Activated T-helper 2 cell treated with anti-CD3 and anti-CD28 coated beads, Interferon-gamma antibody, Interleukin-2, Interleukin-4, amounts not matched to agents 10 μg/mL and 5 μg/mL and 100 μg/mL, durations not matched to agents 14 hours and 24 hours and 36 hours (primary cell): ENCODE data around the gene KRT13. TPM values are rescaled to one million over a fixed set of nuclear protein-coding genes. Genes with fewer than 3 reads are reported as not detected.

Experiments used
- DNase-seq: peaks from one replicate; pipeline ENCODE4 v3.0.0; 2021; ENCODE audit warnings: low spot score
- H3K27ac Mint-ChIP-seq: one replicate; pipeline ENCODE4 v1.8.0; 2021; ENCODE audit warnings: mixed read lengths
- H3K27me3 Mint-ChIP-seq: one replicate; pipeline ENCODE4 v1.8.0; 2021; ENCODE audit warnings: low read depth, mixed read lengths
- H3K36me3 Mint-ChIP-seq: one replicate; pipeline ENCODE4 v1.8.0; 2021; ENCODE audit warnings: low read depth, mixed read lengths
- H3K4me1 Mint-ChIP-seq: one replicate; pipeline ENCODE4 v1.8.0; 2021; ENCODE audit warnings: low read depth, mixed read lengths
- H3K4me3 Mint-ChIP-seq: one replicate; pipeline ENCODE4 v1.8.0; 2021; ENCODE audit warnings: low read depth, mild to moderate bottlenecking, moderate library complexity, mixed read lengths
- H3K9me3 Mint-ChIP-seq: one replicate; pipeline ENCODE4 v1.8.0; 2021; ENCODE audit warnings: mixed read lengths
- intact Hi-C: fragments of 100-400 bp; cut with micrococcal nuclease; formaldehyde crosslinking; loops from one replicate; pipeline ENCODE4 v1.15.1; 2023
- total RNA-seq: library from RNA; stranded (reverse); gene quantifications from 2 replicates; pipeline ENCODE4 v1.2.3, GENCODE V29; 2022

Gene KRT13
- total RNA-seq, 1 donor from 2014 or later, result not detected

- no peak overlapping the region for H3K4me3 Mint-ChIP-seq
- H3K9me3 Mint-ChIP-seq, result no peaks in the 10 kb centered on the region
- H3K27ac Mint-ChIP-seq, result no peak overlapping the region
- no peaks in the 10 kb centered on the region for H3K4me1 Mint-ChIP-seq
- H3K27me3 Mint-ChIP-seq, result no peaks in the 10 kb centered on the region
- intact Hi-C loops, result no loop called here
- no peaks in the 10 kb centered on the region for H3K36me3 Mint-ChIP-seq
- no peak for DNase-seq
These were observed 5.7 kb upstream of the KRT13 start for GRCh38 chr17:41511116-41511515.

DNA sequence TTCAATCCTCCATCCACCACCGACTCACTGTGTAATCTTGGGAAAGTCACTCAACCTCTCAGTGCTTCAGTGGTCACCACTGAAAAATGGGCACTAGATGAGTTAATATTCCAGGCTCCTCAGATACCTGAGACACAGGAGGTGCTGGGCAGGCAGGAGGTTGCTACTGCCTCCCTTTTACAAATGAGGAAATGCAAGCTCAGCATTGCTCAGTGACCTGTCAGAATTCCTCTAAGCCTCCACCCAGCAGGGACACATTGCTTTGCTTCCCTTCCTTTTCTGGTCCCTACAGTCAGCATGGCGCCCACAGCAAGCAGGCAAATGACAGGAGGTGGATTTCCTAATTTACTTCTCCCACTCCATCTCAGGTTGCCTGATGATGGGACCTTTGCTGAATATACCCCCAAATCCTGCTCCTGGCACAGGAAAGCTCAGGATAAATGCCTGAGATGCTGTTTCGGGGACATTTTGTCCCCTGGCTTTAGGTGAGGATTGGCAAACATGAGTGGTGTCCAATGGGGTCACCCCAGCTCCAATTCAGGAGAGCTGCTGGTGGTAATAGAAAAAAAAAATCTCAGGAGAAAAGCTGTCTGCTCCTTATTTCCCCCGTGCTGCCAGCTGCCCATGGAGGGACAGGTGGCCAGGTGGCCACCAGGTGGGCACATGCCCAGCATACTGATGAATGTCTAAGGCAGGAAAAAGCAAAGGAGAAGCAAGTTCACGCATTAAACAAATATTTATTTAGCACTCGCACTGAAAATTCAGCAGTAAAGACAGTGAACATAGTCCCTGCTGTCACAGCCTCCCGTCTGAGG lies 5.0 kb upstream of the KRT13 start:
- Mint-ChIP-seq H3K27ac (no peak overlapping the region), H3K9me3 (no peaks in the 10 kb centered on the region), H3K36me3 (no peaks in the 10 kb centered on the region), H3K27me3 (no peaks in the 10 kb centered on the region), H3K4me3 (no peak overlapping the region), H3K4me1 (no peaks in the 10 kb centered on the region)
- DNase-seq, result no peak
- intact Hi-C loops, result no loop called here

DNA sequence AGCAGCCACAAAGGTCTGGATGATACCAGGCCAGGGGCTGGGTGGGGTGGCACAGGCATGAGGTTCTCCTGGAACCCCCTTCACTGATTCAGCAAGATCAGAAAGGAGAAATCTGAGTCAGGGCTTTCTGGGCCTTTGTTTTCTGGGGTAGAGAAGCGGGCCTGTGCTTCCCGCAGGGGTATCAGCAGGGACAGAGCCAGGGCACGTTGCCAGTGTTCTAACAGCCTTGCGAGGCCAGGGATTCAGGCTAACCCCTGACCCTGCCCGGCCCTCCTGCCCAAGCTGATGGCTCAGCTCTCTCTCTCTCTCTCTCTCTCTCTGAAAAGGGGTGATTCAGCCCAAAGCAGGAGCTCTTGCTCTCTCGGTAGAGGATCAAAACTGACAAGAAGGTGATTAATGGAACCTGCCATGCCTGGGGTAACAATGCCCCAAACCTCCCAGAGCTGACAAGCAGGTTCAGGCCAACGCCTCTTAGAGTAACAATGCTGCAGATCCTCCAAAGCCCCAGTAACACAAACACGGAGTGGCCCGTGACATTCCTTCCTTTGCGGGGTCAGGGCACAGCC lies 2.0 kb upstream of the KRT13 start:
- H3K9me3 Mint-ChIP-seq, result no peaks in the 10 kb centered on the region
- no peak for DNase-seq
- H3K4me3 Mint-ChIP-seq, result no peak overlapping the region
- H3K27me3 Mint-ChIP-seq, result no peaks in the 10 kb centered on the region
- H3K36me3 Mint-ChIP-seq, result no peaks in the 10 kb centered on the region
- intact Hi-C loops, result no loop called here
- H3K27ac Mint-ChIP-seq, result no peak overlapping the region
- H3K4me1 Mint-ChIP-seq, result no peaks in the 10 kb centered on the region

- no peaks in the 10 kb centered on the region for H3K4me1 Mint-ChIP-seq
- no peaks in the 10 kb centered on the region for H3K36me3 Mint-ChIP-seq
- H3K27me3 Mint-ChIP-seq, result no peaks in the 10 kb centered on the region
- intact Hi-C loops, result no loop called here
- no peak overlapping the region for H3K4me3 Mint-ChIP-seq
- DNase-seq, result no peak
- no peak overlapping the region for H3K27ac Mint-ChIP-seq
- H3K9me3 Mint-ChIP-seq, result no peaks in the 10 kb centered on the region
These were observed 676 bp upstream of the KRT13 start for GRCh38 chr17:41505809-41506767.

- Mint-ChIP-seq H3K9me3 (no peaks in the 10 kb centered on the region), H3K27me3 (no peaks in the 10 kb centered on the region), H3K27ac (no peak overlapping the region), H3K36me3 (no peaks in the 10 kb centered on the region), H3K4me1 (peaks cover 2% of the 10 kb centered on the region), H3K4me3 (no peak overlapping the region)
- intact Hi-C loops, result no loop called here
- no peak for DNase-seq
These were observed 1.0 kb downstream of the KRT13 start for GRCh38 chr17:41504246-41504977.

- H3K36me3 Mint-ChIP-seq, result no peaks in the 10 kb centered on the region
- DNase-seq, result no peak
- H3K9me3 Mint-ChIP-seq, result no peaks in the 10 kb centered on the region
- H3K27ac Mint-ChIP-seq, result no peak overlapping the region
- intact Hi-C loops, result no loop called here
- no peak overlapping the region for H3K4me3 Mint-ChIP-seq
- peaks cover 2% of the 10 kb centered on the region for H3K4me1 Mint-ChIP-seq
- H3K27me3 Mint-ChIP-seq, result no peaks in the 10 kb centered on the region
These were observed 2.2 kb downstream of the KRT13 start for GRCh38 chr17:41503202-41503601.

DNA sequence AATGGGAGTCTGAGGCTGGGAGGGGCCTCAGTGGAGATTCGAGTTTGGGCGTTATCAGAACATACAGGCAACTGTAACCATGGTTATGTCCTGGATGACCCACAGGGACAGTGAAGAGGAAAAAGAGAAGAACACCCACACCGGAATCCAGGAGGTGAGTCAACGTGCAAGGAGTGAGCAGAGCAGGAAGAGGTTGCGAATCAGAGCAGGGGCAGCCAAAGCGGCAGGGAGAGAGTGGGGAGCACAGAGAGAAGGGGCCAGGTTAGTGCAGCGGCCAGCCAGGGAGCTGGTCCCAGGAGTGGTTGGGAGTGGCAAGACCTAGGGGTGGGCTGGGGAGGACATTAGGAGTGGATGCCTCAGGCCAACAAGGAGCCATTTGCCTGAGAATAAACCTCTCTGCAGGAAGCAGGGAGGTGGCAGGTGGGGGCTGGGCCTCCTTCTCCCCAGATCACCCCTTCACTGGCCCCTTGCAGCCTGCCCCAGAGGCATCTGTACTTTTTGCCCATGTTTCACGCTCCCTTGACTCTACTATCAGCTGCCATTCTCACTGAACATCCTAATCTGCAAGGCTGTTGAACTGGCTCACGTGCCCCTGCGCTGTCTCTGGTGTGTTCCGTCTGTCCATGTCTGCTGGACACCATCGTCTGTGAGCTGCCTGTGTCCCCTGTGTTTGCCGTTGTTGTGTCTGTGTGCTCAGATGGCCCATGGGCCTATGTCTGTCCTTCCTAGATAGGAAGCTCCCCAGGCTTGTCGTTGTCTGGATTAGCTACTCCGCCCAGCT lies 5.1 kb downstream of the KRT13 start:
- intact Hi-C loops, result no loop called here

DNA sequence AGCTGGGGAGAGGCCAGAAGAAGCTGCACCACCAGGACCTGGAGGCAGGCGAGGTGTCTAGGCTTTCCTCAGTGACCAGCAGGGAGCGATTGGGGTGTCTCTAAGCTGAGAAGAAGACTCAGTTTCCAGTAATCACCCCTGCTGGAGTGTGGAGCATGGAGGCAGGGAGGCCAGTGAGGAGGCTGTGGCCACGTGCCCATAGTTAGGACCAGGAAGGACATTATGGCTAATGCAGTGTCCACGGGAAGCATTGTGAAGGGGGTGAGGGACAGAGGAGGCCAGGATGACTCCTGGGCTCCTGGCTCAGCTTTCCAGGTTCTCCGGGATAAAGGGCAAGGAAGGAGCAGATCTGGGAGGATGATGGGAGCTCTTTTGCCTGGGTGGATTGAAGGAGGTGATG lies 5.7 kb downstream of the KRT13 start:
- H3K9me3 Mint-ChIP-seq, result no peaks in the 10 kb centered on the region
- no peak overlapping the region for H3K4me3 Mint-ChIP-seq
- H3K4me1 Mint-ChIP-seq, result peaks cover 7% of the 10 kb centered on the region
- H3K27ac Mint-ChIP-seq, result no peak overlapping the region
- H3K27me3 Mint-ChIP-seq, result no peaks in the 10 kb centered on the region
- DNase-seq, result no peak
- H3K36me3 Mint-ChIP-seq, result no peaks in the 10 kb centered on the region
- intact Hi-C loops, result no loop called here

More for the DNA sequence above, 5.1 kb downstream of the KRT13 start:
- peaks cover 7% of the 10 kb centered on the region for H3K4me1 Mint-ChIP-seq
- no peak overlapping the region for H3K4me3 Mint-ChIP-seq
- H3K27me3 Mint-ChIP-seq, result no peaks in the 10 kb centered on the region
- H3K36me3 Mint-ChIP-seq, result no peaks in the 10 kb centered on the region
- no peak overlapping the region for H3K27ac Mint-ChIP-seq
- DNase-seq, result no peak
- no peaks in the 10 kb centered on the region for H3K9me3 Mint-ChIP-seq

DNA sequence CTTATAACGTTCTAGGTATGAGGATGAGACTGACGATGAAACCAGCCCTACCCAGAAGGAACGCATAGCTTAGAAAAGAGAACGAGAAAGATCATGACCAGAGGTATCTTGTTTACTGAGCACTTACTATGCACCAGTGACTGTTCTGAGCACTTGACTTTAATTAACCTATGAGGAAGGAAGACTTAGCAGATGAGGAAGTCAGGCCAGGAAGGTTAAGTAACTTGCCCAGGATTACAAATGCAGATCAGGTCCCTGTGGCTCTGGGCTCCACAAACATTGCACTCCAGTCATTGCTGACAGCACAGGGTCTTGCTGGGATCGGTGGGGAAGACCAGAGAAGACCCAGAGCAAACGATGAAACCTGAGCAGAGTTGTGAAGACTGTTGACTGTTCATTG lies 7.1 kb downstream of the KRT13 start:
- no peak overlapping the region for H3K27ac Mint-ChIP-seq
- no peak overlapping the region for H3K4me3 Mint-ChIP-seq
- peaks cover 7% of the 10 kb centered on the region for H3K4me1 Mint-ChIP-seq
- DNase-seq, result no peak
- H3K27me3 Mint-ChIP-seq, result no peaks in the 10 kb centered on the region
- H3K9me3 Mint-ChIP-seq, result no peaks in the 10 kb centered on the region
- H3K36me3 Mint-ChIP-seq, result no peaks in the 10 kb centered on the region
- intact Hi-C loops, result no loop called here

DNA sequence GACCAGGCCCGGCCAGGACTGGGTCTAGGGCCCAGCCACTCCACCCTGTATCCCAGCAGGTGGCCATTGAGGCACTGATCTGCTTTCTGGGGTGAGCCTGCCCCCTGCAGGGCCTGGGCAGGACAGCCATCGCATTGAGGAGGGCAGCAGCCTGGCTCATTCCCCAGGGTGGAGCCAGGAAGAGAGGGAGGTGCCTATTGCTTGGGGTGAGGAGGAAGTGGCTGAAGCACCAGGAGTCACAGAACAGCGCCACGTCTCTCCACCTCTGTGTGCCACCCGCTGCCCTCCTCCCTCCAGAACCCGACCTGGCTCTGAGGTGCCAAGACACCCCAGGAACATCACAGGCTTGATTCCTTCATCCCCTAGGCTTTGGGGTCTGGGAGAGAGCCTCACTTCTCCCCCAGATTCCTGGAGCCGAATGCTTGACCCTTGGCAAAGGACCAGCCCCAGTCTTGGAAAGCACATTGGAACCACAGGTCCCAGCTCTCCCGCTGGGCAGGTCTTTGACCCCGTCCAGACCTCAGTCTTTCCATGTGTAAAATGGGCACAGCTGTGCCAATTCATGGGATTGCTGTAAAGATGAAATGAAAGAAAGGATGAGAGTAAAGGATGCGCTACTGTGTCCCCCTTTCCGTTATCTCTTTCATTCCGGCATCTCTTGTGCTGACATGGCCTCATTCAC lies 8.5 kb downstream of the KRT13 start:
- no peaks in the 10 kb centered on the region for H3K9me3 Mint-ChIP-seq
- no peak overlapping the region for H3K4me3 Mint-ChIP-seq
- no peaks in the 10 kb centered on the region for H3K27me3 Mint-ChIP-seq
- H3K4me1 Mint-ChIP-seq, result peaks cover 7% of the 10 kb centered on the region
- peak; percentile 61 for DNase-seq
- intact Hi-C loops, result no loop called here
- no peaks in the 10 kb centered on the region for H3K36me3 Mint-ChIP-seq
- H3K27ac Mint-ChIP-seq, result no peak overlapping the region

GRCh38 chr17:41494524-41494923 lies 10.9 kb downstream of the KRT13 start:
- Mint-ChIP-seq H3K9me3 (no peaks in the 10 kb centered on the region), H3K27me3 (no peaks in the 10 kb centered on the region), H3K27ac (no peak overlapping the region), H3K36me3 (no peaks in the 10 kb centered on the region), H3K4me3 (no peak overlapping the region), H3K4me1 (peaks cover 5% of the 10 kb centered on the region)
- intact Hi-C loops, result no loop called here
- DNase-seq, result no peak
